Measurements from ENCODE around the gene SLC9A8.
A peak's percentile ranks its signal among the peaks of the same experiment; 100 is the strongest.

DNA sequence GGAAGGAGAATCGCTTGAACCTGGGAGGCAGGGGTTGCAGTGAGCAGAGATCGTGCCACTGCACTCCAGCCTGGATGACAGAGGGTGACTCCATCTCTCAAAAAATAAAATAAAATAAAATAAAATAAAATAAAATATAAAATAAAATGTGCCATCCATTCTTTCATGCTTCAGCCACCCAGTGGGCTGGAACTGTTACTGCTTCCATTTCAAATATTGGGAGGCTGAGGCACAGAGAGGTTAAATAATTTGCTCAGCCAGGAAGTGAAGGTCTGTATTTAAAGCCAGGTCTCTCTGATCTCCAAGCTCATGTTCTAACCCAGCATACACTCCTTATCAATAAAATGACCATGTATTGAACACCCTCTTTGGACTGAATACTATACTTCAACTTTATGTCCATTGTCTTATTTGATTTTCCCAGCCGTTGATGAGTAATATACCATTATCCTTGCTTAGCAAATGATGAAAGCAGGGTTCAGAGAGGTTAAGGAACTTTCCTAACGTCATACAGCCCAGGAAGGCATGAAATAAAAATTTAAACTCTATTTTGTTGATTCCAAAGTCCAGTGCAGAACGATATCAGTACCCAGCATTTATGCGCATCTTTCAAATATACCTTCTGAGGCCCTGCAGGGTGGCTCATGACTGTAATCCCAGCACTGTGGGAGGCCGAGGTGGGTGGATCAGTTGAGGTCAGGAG, 25.8 kb upstream of the SLC9A8 start:
- TF ChIP-seq, protein P1, sequence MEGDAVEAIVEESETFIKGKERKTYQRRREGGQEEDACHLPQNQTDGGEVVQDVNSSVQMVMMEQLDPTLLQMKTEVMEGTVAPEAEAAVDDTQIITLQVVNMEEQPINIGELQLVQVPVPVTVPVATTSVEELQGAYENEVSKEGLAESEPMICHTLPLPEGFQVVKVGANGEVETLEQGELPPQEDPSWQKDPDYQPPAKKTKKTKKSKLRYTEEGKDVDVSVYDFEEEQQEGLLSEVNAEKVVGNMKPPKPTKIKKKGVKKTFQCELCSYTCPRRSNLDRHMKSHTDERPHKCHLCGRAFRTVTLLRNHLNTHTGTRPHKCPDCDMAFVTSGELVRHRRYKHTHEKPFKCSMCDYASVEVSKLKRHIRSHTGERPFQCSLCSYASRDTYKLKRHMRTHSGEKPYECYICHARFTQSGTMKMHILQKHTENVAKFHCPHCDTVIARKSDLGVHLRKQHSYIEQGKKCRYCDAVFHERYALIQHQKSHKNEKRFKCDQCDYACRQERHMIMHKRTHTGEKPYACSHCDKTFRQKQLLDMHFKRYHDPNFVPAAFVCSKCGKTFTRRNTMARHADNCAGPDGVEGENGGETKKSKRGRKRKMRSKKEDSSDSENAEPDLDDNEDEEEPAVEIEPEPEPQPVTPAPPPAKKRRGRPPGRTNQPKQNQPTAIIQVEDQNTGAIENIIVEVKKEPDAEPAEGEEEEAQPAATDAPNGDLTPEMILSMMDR (conservative IDR thresholded peaks at IDR 0.05): peak; percentile 31; the same call in 1 of the 2 replicates
- TF ChIP-seq ZFX (IDR thresholded peaks at IDR 0.05): no peak
